GM21619 (cell line): ENCODE measurements around the gene ZMYND19.
"Not testable (repeated sequence)": the region's sequence is repeated elsewhere in the genome, so short reads cannot be mapped to it uniquely, and the experiment has no call there.

ENCODE experiments used
- ATAC-seq: cut with Tn5 transposase; IDR thresholded peaks from one replicate; pipeline ENCODE4 v1.9.1; 2021; ENCODE audit not compliant: unreplicated experiment

The ZMYND19 gene

DNA sequence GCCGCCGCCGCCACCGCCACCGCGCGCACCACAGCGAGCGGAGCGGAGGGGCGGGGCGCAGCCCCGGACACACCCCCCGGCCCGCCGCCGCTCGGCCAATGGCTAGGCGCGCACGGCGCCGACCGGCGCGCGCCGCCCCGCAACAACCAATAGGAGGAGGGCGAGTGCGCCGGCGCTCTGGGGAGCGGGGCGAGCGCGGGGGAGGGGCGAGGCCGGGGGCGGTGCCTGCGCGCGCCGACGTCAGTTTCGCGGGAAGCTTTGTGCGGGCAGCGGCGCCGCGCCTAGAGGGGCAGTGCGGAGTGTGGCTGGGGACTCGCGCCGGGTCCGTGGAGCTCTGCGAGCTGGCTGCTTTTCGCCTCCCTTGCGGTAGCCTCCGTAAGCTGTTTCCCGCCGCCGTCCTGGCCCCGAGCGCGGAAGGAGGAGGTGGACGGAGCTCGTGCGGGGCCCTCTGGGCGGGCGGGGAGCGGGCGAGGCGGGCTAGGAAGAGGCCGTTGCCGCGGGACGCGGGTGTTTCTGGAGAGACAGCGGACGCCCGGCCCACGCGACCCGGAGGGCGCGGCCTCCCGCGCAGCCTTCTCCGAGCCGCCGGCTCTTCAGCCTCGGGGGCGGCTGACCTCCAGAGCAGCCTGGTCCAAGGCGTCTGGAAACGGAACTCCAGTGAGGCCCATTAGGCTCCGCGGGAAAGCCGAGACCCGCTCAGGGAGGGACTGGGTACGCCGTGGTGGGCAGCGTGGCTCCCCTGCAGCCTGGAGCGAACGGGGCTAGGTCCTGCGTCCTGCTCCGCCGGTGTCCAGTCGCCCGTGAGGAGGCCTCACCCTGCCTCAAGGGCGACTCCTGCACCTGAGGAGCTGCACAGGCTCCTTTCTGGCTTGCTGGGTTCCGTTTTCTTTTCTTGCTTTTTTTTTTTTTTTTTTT lies at the start of gene ZMYND19:
Gene ZMYND19 (minus strand): TSS at position 44 of the 915 bp plus-strand sequence. CDS start 249 bp downstream, outside the sequence.
- peak; percentile 75 for ATAC-seq

DNA sequence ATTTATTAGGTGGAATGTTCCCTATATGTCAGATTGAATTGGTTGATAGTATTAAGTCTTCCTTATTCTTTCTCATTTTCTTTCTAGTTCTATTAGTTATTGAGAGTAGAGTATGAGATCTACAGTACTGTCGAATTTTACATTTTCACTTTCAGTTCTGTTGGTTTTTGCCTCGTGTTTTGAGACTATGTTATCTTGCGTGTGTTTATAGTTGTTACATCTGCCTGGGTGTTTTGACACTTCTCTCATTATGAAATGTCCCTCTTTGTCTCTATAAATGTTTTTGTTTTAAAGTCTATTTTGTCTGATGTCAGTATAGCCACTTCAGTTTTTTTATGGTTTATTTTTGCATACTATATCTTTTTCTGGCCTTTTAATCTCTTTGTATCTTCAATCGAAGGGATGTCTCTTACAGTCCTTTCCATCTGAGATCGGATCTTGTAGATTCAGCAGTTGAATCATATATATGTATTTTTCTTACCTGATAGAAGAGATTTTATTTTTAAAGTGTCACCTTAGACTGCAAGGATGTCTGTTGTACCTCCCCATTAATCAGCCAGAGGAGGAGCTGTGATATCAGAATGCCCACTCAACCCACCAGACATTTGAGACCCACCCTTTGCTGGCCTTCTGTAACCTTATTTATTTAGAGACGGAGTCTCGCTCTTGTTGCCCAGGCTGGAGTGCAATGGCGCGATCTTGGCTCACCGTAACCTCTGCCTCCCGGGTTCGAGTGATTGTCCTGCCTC lies 49.2 kb upstream of the ZMYND19 start:
- no peak for ATAC-seq

DNA sequence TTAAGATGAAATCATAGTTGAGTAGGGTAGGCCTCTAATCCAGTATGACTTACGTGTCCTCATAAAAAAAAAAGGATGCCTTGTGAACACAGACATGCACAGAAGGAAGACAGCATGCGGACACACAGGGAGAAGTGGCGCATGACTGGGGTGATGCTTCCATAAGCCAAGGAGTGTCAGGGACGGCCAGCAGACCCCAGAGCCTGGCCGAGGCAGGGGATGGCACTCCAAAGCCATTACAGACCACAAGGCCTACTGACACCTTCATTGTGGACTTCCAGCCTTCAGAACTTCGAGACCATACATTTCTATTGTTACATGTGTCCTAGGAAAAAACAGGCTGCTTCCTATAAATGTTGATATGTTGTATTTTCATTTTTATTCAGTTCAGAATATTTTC lies 48.4 kb upstream of the ZMYND19 start:
- no peak for ATAC-seq

DNA sequence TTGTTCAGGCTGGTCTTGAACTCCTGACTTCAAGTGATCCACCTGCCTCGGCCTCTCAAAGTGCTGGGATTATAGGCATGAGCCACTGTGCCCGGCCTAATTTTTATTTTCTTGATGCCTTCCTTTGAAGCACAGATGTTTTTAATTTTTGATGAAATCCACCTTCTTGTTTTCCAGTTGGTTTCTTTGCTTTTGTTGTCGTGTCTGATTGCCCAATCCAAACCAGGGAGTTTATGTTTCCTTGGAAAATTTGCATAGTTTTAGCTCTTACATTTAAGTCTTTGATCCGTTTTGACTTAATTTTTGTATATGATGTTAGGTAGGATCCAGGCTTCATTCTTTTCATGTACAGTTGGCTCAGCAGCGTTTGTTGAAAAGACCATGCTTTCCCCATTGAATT lies 43.7 kb upstream of the ZMYND19 start:
- ATAC-seq, result no peak

DNA sequence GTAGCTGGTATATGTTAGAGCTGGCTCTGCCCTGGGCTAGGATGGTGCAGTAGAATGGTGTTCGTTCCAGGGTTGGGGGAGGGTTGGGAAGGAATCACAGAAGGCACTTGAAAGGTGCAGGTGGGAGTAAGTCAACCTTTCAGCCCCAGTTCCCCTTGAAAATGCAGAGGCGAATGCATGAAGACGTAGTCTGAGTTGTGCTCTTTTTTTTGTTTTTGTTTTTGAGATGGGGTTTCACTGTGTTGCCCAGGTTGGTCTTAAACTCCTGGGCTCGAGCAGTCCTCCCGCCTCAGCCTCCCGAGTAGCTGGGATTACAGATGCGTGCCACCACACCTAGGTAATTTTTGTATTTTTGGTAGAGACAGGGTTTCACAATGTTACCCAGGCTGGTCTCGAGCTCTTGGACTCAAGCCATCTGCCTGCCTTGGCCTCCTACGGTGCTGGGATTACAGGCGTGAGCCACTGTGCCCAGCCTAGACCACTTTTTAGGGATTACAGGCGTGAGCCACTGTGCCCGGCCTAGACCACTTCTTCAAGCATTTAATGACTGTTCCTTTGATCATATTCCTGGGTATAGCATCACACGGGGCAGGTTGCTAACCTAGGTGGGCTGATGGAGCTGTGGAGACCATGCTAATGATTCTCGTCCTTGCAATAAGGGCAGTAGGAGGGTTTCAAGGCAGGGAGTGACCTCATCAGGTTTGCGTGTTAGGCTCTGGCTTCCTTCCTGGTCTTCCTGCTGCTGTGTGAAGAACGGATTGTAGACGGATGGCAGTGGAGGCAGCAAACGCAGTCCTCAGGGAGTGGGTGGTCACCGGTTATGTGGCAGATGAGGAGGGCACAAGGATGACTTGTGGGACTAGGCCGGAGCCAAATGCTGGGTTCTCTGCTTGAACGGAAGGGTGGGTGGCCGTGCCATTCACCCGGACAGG lies 42.2 kb upstream of the ZMYND19 start:
- no peak for ATAC-seq

DNA sequence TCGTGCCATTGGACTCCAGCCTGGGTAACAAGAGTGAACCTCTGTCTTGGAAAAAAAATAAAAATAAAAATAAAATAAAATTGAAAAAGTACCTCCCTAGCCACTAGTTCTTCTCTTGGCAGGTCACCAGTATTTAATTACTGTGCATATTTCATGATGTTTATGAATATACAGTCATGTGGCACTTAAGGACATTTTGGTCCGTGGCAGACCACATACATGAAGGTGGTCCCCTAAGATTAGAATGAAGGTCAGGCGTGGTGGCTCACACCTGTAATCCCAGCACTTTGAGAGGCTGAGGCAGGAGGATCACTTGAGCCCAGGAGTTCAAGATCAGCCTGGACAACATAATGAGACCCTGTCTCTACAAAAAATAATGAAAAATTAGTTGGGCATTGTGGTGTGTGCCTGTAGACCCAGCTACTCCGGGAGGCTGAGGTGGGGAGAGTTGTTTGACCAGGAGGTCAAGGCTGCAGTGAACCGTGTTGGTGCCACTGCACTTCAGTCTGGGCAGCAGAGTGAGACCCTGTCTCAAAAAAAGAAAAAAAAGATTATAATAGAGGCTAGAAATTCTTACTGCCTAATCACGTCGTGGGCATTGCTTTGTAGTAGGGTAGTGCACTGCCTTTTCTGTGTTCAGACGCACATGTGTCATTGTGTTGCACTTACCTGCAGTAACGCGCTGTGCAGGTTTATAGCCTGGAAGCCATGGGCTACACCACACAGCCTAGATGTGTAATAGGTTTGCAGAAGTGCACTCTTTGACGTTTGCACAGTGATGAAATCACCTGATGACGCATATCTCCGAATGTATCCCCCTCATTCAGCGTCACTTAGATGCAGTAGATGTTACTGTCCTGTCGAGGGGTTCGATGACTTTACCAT lies 41.3 kb upstream of the ZMYND19 start:
- ATAC-seq, result no peak

DNA sequence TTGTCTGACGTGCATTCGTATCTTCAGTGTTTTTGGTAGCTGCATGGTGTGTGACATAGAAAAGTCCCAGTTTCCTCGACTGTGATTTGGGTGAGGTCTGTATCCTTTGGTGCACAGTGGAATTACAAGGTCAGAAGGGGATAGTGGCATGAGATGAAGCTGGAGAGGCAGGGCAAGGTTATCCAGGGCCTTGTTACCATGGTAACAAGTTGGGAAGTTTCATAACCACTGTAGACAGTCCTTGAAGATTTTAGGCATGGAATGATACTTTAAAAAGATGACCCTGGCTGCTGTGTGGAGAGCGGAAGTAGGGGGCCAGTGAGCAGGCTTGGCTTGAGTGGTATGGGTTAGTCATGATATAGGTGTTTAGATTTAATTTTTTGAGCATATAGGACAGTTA lies 40.4 kb upstream of the ZMYND19 start:
- no peak for ATAC-seq

DNA sequence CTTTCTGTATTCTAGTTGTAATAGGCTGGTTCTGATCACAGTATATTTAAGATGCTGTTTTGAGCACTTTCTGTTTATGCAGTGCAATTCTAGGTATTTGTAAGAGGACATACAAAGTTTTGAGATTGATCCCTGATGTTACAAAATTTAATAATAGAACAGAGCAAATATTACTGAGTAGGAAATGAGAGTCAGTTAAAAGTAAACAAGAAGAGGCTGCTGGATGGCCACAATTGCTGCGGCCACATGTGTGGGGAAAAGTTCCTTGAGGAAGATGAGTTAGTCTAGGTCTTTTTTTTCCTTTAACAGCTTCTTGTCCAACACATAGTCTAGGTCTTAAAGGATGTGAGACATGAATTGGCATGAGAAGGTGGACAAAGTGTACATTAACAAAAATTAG lies 39.8 kb upstream of the ZMYND19 start:
- no peak for ATAC-seq

DNA sequence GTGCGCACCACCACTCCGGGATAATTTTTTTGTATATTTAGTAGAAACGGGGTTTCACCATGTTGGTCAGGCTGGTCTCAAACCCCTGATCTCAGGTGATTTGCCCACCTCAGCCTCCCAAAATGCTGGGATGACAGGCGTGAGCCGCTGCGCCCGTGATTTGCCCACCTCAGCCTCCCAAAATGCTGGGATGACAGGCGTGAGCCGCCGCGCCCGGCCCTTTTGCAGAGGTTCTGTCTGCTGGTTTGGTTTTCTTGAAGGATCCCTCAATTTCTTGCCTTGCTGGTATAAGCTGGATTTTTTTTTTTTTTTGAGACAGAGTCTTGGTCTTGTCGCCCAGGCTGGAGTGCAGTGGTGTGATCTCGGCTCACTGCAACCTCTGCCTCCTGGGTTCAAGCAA lies 37.1 kb upstream of the ZMYND19 start:
- not testable (repeated sequence) for ATAC-seq

DNA sequence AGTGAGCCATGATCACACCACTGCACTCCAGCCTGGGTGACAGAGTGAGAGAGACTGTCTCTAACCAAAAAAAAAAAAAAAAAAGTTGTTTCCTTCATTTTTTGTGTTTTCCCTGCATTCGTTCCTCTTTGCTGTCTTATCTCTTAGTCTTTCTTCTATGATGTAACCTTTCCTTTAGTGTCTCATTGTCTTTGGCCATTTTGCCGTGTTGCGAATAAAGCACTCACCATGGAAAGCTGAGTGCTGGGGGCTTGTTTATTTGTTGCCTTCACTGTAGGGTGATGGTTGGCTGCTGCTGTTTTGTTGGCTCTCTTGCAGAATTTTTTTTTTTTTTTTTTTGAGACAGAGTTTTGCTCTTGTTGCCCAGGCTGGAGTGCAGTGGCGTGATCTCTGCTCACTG lies 36.2 kb upstream of the ZMYND19 start:
- ATAC-seq, result no peak

DNA sequence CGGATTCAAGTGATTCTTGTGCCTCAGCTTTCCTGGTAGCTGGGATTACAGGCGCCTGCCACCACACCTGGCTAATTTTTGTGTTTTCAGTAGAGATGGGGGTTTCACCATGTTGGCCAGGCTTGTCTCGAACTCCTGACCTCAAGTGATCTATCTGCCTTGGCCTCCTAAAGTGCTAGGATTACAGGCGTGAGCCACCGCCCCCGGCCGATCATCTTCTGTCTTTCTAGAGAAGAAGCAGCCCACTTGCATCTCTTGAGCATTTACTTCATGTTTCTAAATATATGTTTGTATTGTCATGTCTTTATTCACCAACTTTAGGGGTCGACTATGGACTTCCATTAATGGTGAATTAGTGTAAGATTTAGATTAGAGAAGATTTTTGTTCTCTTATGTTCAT lies 31.9 kb upstream of the ZMYND19 start:
- not testable (repeated sequence) for ATAC-seq

DNA sequence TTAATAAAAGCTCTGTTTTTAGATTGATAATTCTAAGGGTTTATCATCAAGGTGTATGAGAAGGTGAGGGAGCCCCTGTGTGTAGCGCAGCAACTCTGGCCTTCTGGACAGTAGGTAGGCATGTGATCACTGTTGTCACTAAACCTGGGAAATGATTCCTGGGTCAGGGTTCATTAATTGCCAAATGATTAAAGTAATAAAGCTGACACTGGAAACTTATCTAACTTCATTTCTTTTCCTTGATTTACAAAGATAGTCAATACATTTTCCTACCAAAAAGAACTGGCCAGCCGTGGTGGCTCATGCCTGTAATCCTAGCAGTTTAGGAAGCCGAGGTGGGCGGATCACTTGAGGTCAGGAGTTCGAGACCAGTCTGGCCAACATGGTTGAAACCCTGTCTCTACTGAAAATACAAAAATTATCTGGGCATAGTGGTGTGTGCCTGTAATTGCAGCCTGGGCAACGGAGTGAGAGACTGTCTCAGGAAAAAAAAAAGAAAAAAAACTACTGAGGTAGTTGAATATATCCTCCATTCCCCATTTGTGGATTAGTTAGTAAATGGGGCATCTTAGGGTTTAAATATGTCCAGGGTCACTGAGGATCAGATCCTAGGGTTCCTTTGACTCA lies 30.9 kb upstream of the ZMYND19 start:
- no peak for ATAC-seq

DNA sequence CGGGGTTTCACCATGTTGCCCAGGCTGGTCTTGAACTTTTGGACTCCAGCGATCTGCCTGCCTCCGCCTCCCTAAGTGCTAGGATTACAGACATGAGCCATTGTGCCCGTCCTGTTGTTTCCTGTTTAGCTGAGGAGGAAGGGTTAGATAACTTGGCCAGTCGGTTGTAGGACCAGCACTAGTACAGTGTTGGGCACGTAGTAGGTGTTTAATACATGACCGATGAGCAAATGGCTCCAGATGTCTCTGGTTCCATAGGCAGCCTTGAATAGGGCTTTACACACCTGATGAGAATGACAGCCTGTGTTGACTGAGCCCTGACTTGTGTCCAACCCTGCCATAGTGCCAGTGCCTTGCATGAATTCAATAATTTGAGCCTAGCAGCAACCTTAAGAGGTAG lies 30.3 kb upstream of the ZMYND19 start:
- ATAC-seq, result no peak

DNA sequence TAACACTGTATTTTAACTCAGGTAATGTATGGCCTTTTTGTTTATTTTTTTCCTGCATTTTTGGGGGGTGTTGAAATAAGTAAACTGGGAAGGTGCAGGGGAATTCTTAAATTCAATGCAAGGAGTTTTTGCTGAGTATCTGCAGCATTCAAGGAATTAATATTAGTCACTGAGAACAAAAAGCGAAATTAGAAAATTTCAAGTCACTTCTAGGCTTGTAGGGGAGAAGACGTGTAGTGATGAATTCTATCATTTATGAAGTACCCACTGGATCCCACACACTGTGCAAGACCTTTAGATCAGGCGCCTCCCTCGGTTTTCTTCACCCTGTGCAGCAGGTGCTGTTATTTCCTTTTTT lies 29.7 kb upstream of the ZMYND19 start:
- ATAC-seq, result no peak

DNA sequence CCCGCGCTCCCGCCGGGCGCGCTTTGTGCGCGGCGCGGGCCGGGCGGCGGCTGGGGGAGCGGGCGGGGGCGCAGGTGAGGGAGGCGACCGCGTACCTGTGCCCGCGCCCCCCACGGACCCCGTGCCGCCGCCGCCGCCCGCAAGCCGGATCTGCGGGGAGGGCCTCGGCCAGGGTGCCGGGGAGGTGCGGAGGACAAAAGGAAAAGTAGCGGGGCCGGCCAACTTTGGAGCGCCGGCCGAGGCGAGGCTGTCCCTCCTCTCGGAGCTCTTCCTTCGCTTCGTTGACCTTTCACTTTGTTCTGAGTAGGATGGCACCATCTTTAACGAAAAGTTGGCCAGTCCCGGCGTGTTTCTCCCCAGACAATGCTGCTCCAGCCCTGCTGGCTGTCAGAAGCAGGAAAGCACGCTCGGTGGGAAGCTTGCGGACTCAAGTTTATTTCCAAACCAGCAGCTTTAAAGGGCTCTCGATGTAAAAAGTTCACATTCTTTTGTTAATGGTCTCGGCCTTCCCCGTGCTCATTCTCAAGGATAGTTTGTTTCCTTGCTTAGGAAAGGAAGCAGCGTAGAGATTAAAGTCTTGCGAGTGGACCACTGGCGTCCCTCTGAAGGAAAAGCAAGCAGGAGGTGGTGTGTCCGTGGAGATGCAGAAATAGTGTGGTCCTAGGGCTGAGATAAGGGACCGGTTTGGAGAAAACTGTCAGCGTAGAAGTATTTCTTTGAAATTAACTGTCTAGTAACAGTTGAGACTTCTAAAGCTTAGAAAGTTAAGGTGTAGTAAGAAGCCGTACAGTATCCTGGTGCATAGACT lies 29.1 kb upstream of the ZMYND19 start:
- ATAC-seq, result no peak

DNA sequence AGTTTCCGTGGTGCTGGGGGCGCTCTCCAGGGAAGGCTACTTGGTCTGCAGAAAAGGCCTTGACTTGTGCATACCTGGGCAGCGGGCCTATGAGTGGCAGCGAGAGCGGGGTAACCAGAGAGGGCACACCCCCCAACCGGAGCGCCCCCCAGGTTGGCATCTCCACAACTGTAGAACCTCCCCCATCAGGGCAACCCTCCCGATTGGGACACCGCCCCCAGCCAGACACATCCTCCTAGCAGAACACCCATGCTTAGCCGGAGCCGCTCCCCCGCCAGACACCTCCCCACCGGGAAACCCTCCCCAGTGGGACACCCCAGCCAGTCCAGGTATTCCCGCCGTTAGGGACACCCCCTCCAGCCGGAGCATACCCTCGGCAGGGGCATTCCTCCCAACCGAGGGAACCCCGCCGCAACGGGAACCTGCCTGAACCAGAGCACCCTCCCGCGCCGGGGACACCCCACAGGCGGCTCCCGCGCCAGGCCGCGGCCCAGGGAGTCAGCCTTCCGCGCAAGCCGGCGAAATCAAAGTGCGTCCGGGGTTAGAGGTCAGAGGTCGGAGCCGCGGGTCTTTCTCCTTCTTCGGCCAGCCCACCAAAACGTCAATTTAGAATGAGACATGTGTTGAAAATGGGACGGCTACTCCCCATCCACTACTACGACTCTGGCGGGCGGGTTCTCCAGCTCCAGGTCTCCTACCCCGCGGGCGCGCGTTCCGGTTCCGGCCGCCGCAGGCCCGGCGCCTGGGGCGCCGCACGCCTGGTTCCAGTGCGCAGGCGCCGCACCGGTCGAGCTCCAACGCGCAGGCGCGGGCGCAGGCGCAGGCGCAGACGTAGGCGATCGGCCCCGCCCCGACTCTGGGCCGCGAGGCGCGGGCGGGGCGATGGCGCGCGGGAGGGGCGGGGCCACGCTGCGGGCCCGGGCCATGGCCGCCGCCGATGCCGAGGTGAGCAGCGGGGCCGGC lies 28.1 kb upstream of the ZMYND19 start, which contains the start of gene EHMT1:
Gene EHMT1 (plus strand): TSS at position 901 of the 963 bp plus-strand sequence. CDS start 24 bp downstream, at position 925.
- ATAC-seq, result peak; percentile 57

DNA sequence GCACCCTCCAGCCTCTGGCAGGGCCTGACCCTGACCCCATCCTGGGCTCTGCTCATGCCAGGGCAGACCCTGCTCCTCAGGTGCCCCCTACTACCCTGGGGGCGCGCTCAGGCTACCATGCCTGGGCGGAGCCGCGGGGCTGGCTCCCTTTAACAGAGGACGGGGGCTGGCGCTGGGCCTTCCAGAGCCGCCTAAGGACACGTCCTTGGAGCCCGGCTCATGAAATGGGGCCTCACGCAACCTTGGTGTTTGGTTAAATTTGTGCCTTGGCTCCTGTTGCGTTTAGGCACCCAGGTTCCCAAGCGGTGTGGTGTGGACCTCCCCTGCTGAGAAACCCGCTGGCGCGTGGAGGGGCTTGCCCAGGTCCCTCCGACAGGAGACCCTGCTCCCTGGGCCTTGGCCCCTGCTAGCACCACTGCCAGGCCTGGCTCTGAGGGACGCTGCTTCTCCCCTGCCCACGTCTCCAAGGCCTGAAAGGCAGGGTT lies 25.1 kb upstream of the ZMYND19 start:
- no peak for ATAC-seq
